ENCODE measurements around the gene NAB1. TPM values are rescaled to one million over a fixed set of nuclear protein-coding genes. Genes with fewer than 3 reads are reported as not detected.

Gene NAB1
- total RNA-seq, 1 experiment from 2014 or later, result 36.9 TPM

DNA sequence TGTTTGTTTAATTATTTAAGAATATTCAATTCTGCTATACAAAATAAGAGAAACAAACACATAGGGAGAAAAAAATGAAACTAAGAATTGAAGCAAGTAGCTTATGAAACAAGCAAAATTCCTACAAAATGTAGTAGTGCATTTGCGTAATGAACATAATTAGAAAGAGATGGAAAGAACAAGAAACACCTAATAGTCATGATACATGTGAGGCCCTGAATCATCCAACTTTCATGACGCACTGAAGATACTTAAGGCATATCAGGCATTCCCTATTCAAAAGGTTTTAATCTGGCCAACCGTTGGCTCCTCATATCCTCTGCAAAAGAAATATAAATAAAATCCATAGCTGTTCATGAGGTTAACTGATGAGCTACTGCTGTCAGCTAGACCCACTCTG is 14.5 kb upstream of the NAB1 start:
- no peak overlapping the region for H3K23ac ChIP-seq (ENCODE audit: insufficient read length, low read depth, low read length)
- H3K79me2 ChIP-seq (ENCODE audit: insufficient read depth, low read length), result no peaks in the 10 kb centered on the region
- no peaks in the 10 kb centered on the region for H3K79me1 ChIP-seq (ENCODE audit: insufficient read depth, low read depth, low read length, poor library complexity, severe bottlenecking)
- H3K27ac ChIP-seq (ENCODE audit: insufficient read length, low read depth, low read length), result no peak overlapping the region
- Mint-ChIP-seq H3K9me3 (no peaks in the 10 kb centered on the region), H3K27ac (peak overlapping the region in 1 of 3 experiments; percentile 27; a peak in 1 of 7 replicates), H3K4me3 (no peak overlapping the region), H3K4me1 (peaks cover 3 to 5% of the 10 kb centered on the region in 2 experiments; a peak in 2 of 4 replicates), H3K27me3 (ENCODE audit: low read depth) (no peaks in the 10 kb centered on the region), H3K36me3 (ENCODE audit: insufficient read depth in 1 of 3, low read depth in 3 of 3) (no peaks in the 10 kb centered on the region)
- no peak overlapping the region for H2BK5ac ChIP-seq (ENCODE audit: insufficient read length, low read length)
- H4K20me1 ChIP-seq (ENCODE audit: control insufficient read depth, insufficient read depth, insufficient read length), result no peaks in the 10 kb centered on the region
- TF ChIP-seq, protein P1, sequence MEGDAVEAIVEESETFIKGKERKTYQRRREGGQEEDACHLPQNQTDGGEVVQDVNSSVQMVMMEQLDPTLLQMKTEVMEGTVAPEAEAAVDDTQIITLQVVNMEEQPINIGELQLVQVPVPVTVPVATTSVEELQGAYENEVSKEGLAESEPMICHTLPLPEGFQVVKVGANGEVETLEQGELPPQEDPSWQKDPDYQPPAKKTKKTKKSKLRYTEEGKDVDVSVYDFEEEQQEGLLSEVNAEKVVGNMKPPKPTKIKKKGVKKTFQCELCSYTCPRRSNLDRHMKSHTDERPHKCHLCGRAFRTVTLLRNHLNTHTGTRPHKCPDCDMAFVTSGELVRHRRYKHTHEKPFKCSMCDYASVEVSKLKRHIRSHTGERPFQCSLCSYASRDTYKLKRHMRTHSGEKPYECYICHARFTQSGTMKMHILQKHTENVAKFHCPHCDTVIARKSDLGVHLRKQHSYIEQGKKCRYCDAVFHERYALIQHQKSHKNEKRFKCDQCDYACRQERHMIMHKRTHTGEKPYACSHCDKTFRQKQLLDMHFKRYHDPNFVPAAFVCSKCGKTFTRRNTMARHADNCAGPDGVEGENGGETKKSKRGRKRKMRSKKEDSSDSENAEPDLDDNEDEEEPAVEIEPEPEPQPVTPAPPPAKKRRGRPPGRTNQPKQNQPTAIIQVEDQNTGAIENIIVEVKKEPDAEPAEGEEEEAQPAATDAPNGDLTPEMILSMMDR (conservative IDR thresholded peaks at IDR 0.05), result no peak
- H2BK12ac ChIP-seq (ENCODE audit: insufficient read length, low read depth, low read length), result no peak overlapping the region
- H3K14ac ChIP-seq (ENCODE audit: insufficient read depth, low read length), result no peak overlapping the region
- H3K27me3 ChIP-seq (ENCODE audit: insufficient read depth, low read length), result no peaks in the 10 kb centered on the region
- no peaks in the 10 kb centered on the region for H3K4me1 ChIP-seq (ENCODE audit: insufficient read depth, low read length)
- no peak for DNase-seq
- no peak overlapping the region for H3K4ac ChIP-seq (ENCODE audit: low read depth, low read length)
- no peak overlapping the region for H2BK20ac ChIP-seq (ENCODE audit: low read depth, low read length, poor library complexity, severe bottlenecking)
- no peak overlapping the region for H3T11ph ChIP-seq (ENCODE audit: low read length)
- no peak overlapping the region for H3K4me2 ChIP-seq (ENCODE audit: insufficient read depth, insufficient read length, low read length)
- H2BK120ac ChIP-seq (ENCODE audit: low read depth, low read length, poor library complexity, severe bottlenecking), result no peak overlapping the region
- no peak overlapping the region for H4K91ac ChIP-seq (ENCODE audit: insufficient read length, low read depth, low read length)
- H4K8ac ChIP-seq (replicated peaks; ENCODE audit: insufficient read length, low read depth, low read length), result no peak overlapping the region
- no peak overlapping the region for H4K5ac ChIP-seq (ENCODE audit: insufficient read length, low read depth, low read length)
- no peak overlapping the region for H2BK15ac ChIP-seq (ENCODE audit: low read depth, low read length)
- WGBS (ENCODE audit: extremely low coverage, insufficient read length, low lambda C conversion rate), result no CpG with 5 or more reads among the region's 3 CpGs
- no peak overlapping the region for H3K56ac ChIP-seq (ENCODE audit: insufficient read length, low read depth, low read length)
- no peak overlapping the region for H3K18ac ChIP-seq (ENCODE audit: insufficient read length, low read depth, low read length)
- H2AFZ ChIP-seq (ENCODE audit: low read length), result no peak overlapping the region
- H3K23me2 ChIP-seq (ENCODE audit: insufficient read length, low read depth, low read length, poor library complexity, severe bottlenecking), result no peaks in the 10 kb centered on the region
- H3K9me3 ChIP-seq (ENCODE audit: control insufficient read depth, low read depth, low read length), result no peaks in the 10 kb centered on the region
- no peak overlapping the region for H3K9ac ChIP-seq (ENCODE audit: extremely low read depth, insufficient read length, low read length)
- no peak overlapping the region for H2AK5ac ChIP-seq (ENCODE audit: insufficient read length, low read length)
